HEK293T (cell line): ENCODE measurements around the gene SSR2.
"Not testable (repeated sequence)": the region's sequence is repeated elsewhere in the genome, so short reads cannot be mapped to it uniquely, and the experiment has no call there.

Experiments used
- CTCF ChIA-PET: fragments of 350-600 bp; formaldehyde crosslinking; extraction: SDS; loops from one replicate; lab custom pipeline; 2021; ENCODE audit warnings: antibody characterized with exemption, inconsistent platforms; lab: Yijun Ruan, JAX
- POLR2A ChIA-PET: fragments of 350-600 bp; formaldehyde crosslinking; extraction: SDS; loops from one replicate; lab custom pipeline; 2020; ENCODE audit warnings: antibody characterized with exemption, inconsistent platforms; lab: Yijun Ruan, JAX
- DNase-seq: peaks from one replicate; pipeline ENCODE4 v3.0.0; 2012; ENCODE audit warnings: mixed read lengths; ENCODE audit errors: extremely low spot score
- ARNT ChIP-seq: fragments of 450-650 bp; IDR thresholded peaks from 2 replicates; pipeline ENCODE4 v1.6.1; 2017; ENCODE audit warnings: mild to moderate bottlenecking
- BHLHE40 ChIP-seq: fragments of 450-650 bp; IDR thresholded peaks from 2 replicates; pipeline ENCODE4 v1.6.1; 2016; ENCODE audit warnings: mild to moderate bottlenecking, moderate library complexity, borderline replicate concordance
- ELF4 ChIP-seq: fragments of 450-650 bp; IDR thresholded peaks from 2 replicates; pipeline ENCODE4 v1.6.1; 2017; ENCODE audit warnings: antibody characterized with exemption
- FOXA1 ChIP-seq: fragments of 450-650 bp; IDR thresholded peaks from 2 replicates; pipeline ENCODE4 v1.6.1; 2016; ENCODE audit warnings: mild to moderate bottlenecking
- FOXK2 ChIP-seq: fragments of 450-650 bp; IDR thresholded peaks from 2 replicates; pipeline ENCODE4 v1.6.1; 2016; ENCODE audit warnings: mild to moderate bottlenecking
- FOXM1 ChIP-seq: fragments of 450-650 bp; IDR thresholded peaks from 2 replicates; pipeline ENCODE4 v1.6.1; 2017; ENCODE audit warnings: mild to moderate bottlenecking, borderline replicate concordance
- HDGF ChIP-seq: fragments of 450-650 bp; IDR thresholded peaks from 2 replicates; pipeline ENCODE4 v1.6.1; 2017; ENCODE audit warnings: antibody characterized with exemption, borderline replicate concordance
- L3MBTL2 ChIP-seq: fragments of 450-650 bp; conservative IDR thresholded peaks from 2 replicates; pipeline ENCODE4 v1.6.1; 2016; ENCODE audit warnings: mild to moderate bottlenecking
- LEF1 ChIP-seq: fragments of 450-650 bp; IDR thresholded peaks from 2 replicates; pipeline ENCODE4 v1.6.1; 2017; ENCODE audit warnings: mild to moderate bottlenecking, borderline replicate concordance
- NFRKB ChIP-seq: fragments of 450-650 bp; IDR thresholded peaks from 2 replicates; pipeline ENCODE4 v1.6.1; 2016; ENCODE audit warnings: mild to moderate bottlenecking, moderate library complexity
- SP1 ChIP-seq: fragments of 450-650 bp; IDR thresholded peaks from 2 replicates; pipeline ENCODE4 v1.6.1; 2017
- SUZ12 ChIP-seq: fragments of 450-650 bp; IDR thresholded peaks from 2 replicates; pipeline ENCODE4 v1.6.1; 2016; ENCODE audit warnings: mild to moderate bottlenecking
- TARDBP ChIP-seq: fragments of 450-650 bp; IDR thresholded peaks from 2 replicates; pipeline ENCODE4 v1.6.1; 2016
- ZNF384 ChIP-seq: fragments of 450-650 bp; IDR thresholded peaks from 2 replicates; pipeline ENCODE4 v1.6.1; 2016
- TF ChIP-seq, protein P1 (sequence below): fragments of 450-650 bp; IDR thresholded peaks from 2 replicates; pipeline ENCODE4 v1.6.1; 2016

The SSR2 gene

GRCh38 chr1:156050376-156050775, 29.6 kb upstream of the SSR2 start:
- TF ChIP-seq LEF1 (no peak), SUZ12 (no peak), FOXK2 (no peak), FOXM1 (no peak), NFRKB (no peak), ARNT (no peak), FOXA1 (no peak), ELF4 (no peak), ZNF384 (no peak)
- TF ChIP-seq, protein P1, sequence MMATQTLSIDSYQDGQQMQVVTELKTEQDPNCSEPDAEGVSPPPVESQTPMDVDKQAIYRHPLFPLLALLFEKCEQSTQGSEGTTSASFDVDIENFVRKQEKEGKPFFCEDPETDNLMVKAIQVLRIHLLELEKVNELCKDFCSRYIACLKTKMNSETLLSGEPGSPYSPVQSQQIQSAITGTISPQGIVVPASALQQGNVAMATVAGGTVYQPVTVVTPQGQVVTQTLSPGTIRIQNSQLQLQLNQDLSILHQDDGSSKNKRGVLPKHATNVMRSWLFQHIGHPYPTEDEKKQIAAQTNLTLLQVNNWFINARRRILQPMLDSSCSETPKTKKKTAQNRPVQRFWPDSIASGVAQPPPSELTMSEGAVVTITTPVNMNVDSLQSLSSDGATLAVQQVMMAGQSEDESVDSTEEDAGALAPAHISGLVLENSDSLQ, result no peak
- DNase-seq, result no peak
- ChIA-PET CTCF (interaction anchor here (1.0 kb wide), 1 partner anchor 24 kb away, joined by 3 read pairs; no protein-coding TSS in a partner anchor), POLR2A (no interaction called here)

DNA sequence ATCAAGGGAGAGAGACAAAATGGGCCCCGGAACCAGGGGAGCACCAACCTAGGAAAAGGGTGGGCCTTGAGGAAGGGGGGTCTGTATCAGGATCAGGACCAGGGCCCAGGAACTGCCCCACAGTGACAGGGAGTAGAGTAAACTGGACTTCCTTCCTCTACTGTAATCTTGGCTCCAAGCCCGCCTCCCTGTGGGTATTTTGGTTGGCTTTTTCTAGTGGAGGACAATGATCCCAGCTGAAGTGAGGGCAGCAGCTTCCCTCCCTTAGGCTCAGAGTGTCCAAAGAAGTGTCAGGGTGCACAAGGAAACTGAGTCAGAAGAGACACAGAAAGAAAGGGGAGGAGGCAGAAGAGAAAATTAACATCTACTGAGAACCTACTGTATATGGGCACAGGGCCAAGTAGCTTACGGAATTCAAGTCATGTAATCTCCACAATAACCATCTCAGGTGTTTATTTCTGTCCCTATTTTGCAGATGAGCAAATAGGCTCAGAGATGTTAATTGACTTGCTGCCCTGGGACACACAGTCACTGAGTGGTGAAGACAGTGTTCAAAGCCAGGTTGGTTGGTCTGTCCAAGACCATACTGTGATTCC, 28.0 kb upstream of the SSR2 start:
- DNase-seq, result no peak
- POLR2A ChIA-PET, result interaction anchor here (0.6 kb wide), 1 partner anchor 29 kb away, joined by 3 read pairs; the partner anchor contains the start of gene SSR2
- CTCF ChIA-PET, result interaction anchor here (0.6 to 1.2 kb wide), 2 partner anchors 23 to 65 kb away, joined by 3 to 4 read pairs; no protein-coding TSS in a partner anchor
- no peak for TF ChIP-seq FOXK2
- TF ChIP-seq FOXM1, result no peak
- no peak for TF ChIP-seq SP1
- no peak for TF ChIP-seq TARDBP
- no peak for TF ChIP-seq ELF4
- no peak for TF ChIP-seq HDGF
- TF ChIP-seq, protein P1, result no peak
- no peak for TF ChIP-seq BHLHE40
- no peak for TF ChIP-seq NFRKB
- no peak for TF ChIP-seq LEF1
- TF ChIP-seq SUZ12, result no peak
- TF ChIP-seq ZNF384, result no peak

- no peak for TF ChIP-seq SP1
- no peak for TF ChIP-seq L3MBTL2
- TF ChIP-seq FOXK2, result no peak
- TF ChIP-seq FOXM1, result no peak
- no peak for TF ChIP-seq ZNF384
- TF ChIP-seq NFRKB, result no peak
- TF ChIP-seq FOXA1, result no peak
- no peak for TF ChIP-seq SUZ12
- ChIA-PET CTCF (interaction anchor here (0.7 to 1.0 kb wide), 2 partner anchors 9 to 21 kb away, joined by 3 to 4 read pairs; no protein-coding TSS in a partner anchor), POLR2A (interaction anchor here (0.6 to 1.3 kb wide), 2 partner anchors 111 to 290 kb away, joined by 3 to 5 read pairs; partner anchors contain the start of gene KHDC4)
- DNase-seq, result no peak
Measured at GRCh38 chr1:156045076-156045475, 24.3 kb upstream of the SSR2 start.

DNA sequence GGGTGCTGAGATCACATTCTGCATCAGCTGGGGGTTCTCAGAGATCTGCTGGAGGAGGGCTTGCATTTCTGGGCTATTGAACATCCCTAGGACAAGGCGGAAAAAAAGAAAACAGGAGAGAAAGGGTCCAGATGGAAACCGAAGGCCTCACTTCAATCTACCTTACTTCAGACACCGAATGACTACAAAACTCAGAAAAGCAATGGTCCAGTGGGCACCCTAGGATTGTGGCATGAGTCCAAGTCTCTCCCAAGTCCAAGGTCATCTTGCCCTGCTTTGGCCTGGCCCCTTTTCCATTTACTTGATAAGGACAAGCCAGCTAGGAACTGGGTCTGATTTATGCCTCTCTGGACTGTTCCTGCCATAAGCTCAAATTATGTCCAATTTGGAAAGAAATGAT, 22.1 kb upstream of the SSR2 start:
- TF ChIP-seq, protein P1, result no peak
- no peak for TF ChIP-seq L3MBTL2
- no peak for TF ChIP-seq LEF1
- TF ChIP-seq FOXK2, result no peak
- TF ChIP-seq FOXM1, result no peak
- no peak for TF ChIP-seq FOXA1
- no peak for TF ChIP-seq NFRKB
- ChIA-PET POLR2A (interaction anchor here (1.1 to 1.8 kb wide), 2 partner anchors 12 to 14 kb away, joined by 3 to 6 read pairs; no protein-coding TSS in a partner anchor), CTCF (no interaction called here)
- no peak for DNase-seq

DNA sequence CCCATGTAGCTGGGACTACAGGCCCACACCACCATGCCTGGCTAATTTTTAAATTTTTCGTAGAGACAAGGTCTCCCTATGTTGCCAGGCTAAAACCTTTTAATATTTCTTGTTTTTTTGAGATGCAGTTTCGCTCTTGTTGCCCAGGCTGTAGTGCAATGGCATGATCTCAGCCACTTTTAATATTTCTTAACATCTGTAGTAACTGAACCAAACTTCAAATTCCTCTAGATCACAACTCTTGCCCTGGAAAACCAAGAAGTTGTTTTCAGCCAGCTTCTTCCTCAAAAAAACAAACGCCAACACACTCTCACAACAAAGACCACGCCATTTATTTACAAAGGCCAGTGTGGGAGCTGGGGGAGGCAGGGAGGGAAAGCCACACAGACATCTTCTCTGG, 14.2 kb upstream of the SSR2 start:
- POLR2A ChIA-PET, DNase-seq: not testable (repeated sequence)
- CTCF ChIA-PET, result interaction anchor here (0.9 kb wide), 1 partner anchor 9 kb away, joined by 3 read pairs; no protein-coding TSS in a partner anchor

DNA sequence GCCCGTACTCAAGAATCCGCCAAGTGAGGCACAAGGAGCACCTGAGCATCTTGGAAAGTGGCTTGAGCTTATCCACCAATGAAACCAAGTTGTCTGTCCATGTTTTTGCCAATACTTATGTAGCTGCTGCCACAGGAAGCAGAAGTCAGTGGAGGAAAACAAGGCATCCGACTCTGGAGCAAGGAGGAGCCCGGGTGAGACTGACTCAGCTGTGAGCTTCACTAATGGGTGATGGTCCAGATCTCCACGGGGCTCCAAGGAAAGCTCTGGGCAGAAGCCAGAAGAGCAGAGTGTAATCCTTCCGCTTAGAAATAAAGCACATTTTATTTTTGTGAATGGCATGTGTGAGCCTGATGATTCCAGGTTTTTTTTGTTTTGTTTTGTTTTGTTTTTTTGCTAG, 12.3 kb upstream of the SSR2 start:
- ChIA-PET CTCF (interaction anchor here (1.7 kb wide), 1 partner anchor 34 kb away, joined by 8 read pairs; no protein-coding TSS in a partner anchor), POLR2A (interaction anchor here (0.8 kb wide), 1 partner anchor 20 kb away, joined by 3 read pairs; no protein-coding TSS in a partner anchor)
- DNase-seq, result no peak
- TF ChIP-seq L3MBTL2 (no peak), BHLHE40 (no peak), SUZ12 (no peak), ARNT (no peak), NFRKB (no peak), ZNF384 (no peak), FOXK2 (no peak), ELF4 (no peak), LEF1 (no peak)
- TF ChIP-seq, protein P1, result no peak
